HG03571 (cell line): ENCODE results near the gene LYST.
"Not testable (repeated sequence)": the region's sequence is repeated elsewhere in the genome, so short reads cannot be mapped to it uniquely, and the experiment has no call there.

Source experiments
- ATAC-seq: cut with Tn5 transposase; IDR thresholded peaks from one replicate; pipeline ENCODE4 v1.9.1; 2021; ENCODE audit not compliant: unreplicated experiment

Gene LYST

DNA sequence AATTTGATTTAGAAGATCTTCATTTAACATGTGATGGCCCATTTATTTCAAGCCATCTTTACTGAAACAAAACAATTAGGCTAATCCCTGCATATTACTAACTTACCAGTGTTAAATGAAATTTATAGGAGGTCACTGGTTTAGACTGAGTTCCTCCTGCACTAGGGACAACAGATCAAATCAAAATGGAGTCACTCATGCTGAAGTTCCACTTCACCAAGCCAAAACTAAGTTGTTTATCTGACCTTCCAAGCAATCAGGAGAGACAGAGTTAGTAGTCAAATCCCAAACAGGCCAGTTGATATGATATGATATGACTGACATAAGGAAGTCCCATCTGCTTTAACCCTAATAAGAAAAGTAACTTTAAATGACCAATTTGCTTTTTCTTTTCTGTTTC is 4.8 kb downstream of the LYST start:
- ATAC-seq, result no peak

DNA sequence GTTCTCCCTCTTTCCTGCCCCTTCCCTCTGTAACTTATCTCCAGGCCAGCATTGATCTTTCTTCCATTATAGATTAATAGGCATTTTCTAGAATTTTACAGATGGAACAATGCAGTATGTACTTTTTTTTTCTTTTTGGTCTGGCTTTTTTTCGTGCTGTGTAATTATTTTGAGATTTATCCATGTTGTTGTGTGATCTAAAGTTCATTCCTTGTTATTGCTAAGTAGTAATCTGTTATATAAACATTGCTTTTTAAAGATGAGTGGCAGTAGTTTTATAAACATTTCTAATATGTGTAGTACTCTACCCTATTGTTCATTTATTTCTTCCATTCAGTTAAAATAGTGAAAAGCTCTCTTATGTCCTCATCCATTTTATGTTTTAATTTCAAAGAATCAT is 5.9 kb downstream of the LYST start:
- ATAC-seq, result no peak

DNA sequence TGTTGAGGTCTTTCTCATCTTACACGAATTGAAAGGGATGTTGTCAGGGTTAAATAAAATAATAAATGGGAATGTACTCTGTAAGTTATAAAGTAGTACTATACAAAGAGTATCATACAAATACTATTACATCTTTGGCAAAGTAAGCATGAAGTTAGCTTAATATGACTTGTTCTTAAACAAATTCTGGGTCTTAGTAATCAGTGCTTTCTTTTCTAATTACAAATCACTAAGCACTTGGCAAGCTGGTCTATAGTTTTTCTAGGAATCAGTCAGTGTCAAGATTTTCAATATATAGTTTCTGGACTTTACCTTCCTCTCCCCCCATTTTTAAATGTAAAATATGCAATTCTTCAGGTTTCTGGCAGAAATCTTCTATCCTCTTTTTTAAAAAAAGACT is 6.9 kb downstream of the LYST start:
- no peak for ATAC-seq

DNA sequence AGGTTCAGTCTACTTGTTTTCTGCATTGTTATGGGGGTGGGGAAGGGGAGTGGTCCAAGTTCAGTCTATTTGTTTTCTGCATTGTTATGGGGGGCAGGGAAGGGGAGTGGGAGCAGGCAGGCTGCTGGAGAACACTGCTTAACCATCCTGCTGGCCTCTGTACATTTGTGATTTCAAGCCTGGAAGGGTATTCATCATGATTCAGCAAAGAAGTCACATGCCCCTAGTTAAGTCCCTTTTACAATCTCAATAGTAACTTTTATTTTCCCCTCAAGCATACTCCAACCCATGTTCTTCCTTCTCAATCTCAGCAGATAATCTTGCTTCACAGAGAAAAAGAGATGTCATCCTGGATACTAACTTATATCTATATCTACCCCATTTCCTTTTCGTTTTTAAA is 7.9 kb downstream of the LYST start:
- no peak for ATAC-seq

DNA sequence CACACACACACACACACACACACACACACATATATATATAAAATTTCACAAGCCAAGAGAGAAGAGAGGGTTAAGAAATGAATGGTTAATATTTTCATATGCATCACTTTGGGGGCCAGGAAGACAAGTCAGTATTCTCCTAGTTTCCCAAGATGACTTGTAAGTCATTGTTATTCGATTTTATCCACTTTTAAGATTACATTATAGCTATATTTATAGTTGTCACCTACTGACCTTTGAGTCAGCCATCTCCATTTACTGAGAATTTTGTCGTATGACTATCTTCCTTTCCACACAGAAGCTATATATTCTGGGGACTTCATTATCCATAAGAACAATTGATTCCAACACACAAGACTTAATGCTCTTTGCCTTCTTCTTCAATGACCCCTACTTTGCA is 8.9 kb downstream of the LYST start:
- ATAC-seq, result no peak

DNA sequence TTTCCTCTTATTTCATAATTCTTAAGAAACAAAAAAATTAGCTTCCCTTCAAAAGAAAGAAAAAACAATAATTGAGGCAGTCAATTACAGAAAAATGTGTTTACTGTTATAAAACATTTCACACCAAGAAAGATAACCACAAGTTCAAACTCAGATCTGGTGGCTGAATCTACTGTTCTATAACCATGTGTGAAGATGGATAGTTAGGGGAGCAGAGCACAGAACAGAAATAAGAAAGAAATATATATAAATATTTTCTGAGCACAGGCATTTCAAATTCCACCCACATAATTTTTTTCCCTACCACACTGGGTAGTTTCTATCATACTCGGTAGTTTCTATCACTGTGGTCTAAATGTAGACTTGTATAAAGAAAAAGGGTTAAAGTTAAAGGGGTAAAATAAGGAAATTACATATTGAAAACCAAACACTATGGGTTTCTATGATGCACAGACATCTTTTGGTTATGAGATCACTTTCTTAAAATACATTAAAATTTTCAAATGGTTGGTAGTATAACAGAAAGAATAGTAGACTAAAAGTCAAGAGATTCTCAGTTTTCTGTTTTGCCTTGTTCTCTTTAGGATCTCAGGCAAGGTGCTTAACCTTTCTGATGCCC is 10.8 kb downstream of the LYST start:
- no peak for ATAC-seq

DNA sequence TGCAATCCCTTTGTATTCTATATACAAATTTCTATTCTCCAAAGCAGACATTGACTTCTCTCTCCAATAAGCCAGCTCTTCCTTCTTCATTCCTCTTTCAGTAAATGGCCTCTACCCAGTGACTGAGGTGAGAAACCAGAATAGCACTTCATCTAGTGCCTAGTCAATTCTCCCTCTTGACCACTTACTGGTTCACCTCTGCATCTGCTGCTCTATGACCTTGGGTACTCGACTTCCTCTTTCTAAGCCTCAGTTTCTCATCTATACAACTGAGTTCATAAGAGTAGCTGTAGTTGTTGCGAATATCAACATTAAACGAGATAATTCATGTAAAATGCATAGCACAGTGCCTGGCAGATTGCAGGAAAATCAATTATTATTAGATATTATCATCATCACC is 12.4 kb downstream of the LYST start:
- no peak for ATAC-seq

DNA sequence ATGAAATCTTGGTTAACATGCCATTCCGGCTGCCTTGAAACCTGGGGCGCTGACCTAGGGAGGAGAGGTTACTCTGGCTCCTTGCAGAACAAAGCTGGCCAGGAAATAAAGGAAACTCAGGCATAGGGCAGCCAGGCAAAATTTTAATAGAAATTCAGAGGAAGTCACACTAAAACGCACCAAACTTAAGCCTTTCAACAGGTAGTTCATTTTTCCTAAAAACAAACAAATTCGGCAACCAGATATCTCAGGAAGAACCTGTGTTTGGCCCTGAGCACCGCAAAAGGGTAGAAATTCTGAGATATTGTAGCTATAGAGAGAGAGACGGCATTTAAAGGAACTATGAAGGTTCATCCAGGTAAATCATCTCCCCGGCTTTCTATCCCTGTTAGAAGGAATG is 13.1 kb downstream of the LYST start:
- ATAC-seq, result no peak

DNA sequence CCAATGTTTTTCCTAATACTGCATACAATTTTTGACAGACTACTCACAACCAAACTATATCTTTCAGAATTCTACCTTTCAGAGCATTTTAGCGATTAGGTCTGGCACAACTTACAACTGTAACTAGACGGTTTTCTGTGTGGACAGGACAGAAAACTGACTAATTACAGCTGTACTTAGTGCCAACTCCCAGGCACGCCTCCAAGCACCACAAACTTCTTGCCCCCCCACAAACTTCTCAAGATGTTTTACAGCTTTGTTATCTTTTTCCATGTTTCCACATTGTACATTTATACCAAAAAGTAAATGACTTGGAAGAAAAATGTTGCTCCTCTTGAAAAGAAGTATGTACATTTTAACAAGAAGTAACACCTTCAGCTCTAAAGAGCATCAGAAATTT is 13.8 kb downstream of the LYST start:
- no peak for ATAC-seq

DNA sequence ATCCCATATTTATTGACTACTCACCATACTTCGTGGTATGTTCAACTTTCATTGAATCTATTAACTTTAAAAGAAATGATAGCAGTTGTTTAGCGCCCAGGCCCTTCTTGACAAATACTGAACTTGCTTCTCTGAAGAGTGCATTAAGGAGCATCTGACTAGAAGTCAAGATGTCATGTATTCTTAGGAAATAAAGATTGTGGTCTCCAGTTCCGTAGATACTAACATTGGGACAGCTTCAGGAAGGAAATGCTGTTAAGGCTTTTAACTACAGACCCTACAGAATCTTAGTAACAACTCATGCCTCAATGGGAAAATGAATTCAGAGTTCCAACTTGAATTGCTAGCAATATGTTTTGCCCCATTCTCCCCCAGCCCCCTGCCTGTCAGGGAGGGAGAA is 14.8 kb downstream of the LYST start:
- ATAC-seq, result no peak

DNA sequence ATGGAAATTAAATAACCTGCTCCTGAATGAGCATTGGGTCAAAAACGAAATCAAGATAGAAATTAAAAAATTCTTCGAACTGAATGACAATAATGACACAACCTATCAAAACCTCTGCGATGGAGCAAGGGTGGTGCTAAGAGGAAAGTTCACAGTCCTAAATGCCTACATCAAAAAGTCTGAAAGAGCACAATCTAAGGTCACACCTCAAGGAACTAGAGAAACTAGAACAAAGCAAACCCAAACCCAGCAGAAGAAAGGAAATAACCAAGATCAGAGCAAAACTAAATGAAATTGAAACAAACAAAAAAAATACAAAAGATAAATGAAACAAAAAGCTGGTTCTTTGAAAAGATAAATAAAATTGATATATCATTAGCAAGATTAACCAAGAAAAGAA is 18.5 kb downstream of the LYST start:
- not testable (repeated sequence) for ATAC-seq

DNA sequence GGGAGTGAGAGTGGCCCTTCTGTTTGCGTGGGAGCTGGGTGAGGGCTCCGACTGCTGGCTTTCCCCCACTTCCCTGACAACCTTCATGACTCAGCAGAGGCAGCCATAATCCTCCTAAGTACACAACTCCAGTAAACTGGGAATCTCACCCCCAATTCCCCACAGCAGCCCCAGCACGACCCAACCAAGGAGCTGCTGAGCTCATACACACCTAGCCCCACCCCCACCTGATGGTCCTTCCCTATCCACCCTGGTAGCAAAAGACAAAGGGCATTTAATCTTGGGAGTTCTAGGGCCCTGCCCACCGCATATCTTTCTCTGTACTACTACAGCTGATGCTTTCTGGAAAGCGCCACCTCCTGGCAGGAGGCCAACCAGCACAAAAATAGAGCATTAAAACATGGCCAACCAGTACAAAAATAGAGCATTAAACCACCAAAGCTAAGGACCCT is 21.0 kb downstream of the LYST start:
- ATAC-seq, result not testable (repeated sequence)

DNA sequence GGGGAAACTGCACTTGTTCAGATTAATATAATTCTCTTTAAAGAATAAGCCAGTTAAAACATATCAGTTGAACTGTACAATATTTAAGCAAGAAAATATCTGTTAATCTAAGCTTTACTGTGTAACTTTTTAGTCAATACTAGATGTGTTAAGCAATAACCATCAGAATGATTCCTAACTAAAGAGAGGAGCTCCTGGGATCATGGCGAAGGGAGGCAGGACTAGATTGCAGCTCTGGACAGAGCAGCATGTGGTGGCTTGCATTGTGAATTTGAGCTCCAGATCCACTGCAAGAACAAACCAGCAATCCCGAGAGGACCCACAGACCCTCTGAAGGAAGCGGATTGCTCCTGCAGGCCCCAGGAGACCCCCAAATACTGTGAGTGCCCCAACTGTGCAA is 21.9 kb downstream of the LYST start:
- no peak for ATAC-seq

DNA sequence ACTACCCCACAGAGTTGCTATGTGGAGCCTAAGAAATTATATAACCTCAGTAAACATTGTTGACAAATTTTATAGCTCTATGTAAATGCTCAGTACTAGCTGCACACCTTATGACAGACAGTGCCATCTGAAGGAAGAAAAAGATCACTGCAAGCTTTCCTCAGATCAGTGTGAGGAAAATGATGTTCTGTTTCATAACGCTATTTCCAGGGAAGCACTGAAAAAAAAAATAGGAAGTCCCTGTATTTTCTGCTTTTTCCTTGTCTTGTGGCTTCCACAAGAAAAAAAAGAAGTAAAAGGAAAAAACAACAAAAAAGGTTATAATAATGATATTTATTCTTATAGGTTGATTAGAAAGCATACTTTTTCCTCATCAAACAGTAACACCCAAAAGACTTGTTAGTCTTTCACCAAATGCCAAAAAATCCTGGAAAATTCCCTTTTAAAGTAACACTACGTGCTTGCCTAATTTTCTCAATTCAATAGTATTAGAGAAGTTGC is 23.2 kb downstream of the LYST start:
- ATAC-seq, result no peak

DNA sequence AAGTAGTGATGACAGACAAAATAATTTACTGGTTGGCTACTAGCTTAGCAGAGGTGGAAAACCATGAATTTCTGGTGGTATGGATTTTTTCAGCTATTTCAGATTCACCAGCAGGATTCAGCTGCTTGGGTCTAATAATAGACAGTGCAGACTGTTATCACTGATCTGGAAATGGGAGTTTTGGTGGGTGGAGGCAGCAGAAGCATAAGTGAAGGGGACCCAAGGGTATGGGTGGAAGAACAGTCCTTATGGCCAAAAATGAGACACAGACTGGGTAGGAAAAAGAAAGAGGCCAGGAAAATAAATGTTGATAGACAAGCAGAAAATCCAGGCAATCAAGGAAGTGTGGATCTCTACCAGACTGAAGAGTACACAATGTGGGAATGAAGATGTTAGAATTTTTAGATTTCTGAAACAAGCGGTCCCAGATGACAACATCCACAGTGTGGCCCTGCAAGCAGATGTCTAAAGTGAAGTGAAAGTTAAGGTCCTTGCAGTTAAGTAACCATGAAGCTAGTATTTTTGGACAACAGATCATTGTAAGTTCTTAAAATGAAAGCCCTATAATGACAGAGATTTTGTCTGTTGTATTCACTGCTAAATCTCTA is 24.7 kb downstream of the LYST start:
- ATAC-seq, result peak; percentile 77

DNA sequence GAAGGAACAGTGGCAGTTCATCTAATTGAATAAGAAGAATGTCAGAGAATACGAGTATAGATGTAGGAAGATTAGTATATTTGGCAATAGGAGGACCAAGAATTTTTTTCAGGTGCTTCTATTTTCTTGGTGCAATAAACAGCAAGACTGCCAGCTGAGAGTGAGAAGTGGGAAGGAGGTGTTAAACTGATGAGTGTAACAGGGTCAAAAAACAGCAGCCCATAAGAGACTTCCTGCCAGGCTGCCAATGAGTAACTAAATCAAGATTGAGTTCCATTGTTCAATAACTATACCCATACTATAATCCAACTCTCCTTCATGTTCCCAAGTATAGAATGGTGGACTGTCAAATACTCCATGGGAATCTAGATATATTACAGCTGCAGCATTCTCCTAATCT is 28.7 kb downstream of the LYST start:
- no peak for ATAC-seq

DNA sequence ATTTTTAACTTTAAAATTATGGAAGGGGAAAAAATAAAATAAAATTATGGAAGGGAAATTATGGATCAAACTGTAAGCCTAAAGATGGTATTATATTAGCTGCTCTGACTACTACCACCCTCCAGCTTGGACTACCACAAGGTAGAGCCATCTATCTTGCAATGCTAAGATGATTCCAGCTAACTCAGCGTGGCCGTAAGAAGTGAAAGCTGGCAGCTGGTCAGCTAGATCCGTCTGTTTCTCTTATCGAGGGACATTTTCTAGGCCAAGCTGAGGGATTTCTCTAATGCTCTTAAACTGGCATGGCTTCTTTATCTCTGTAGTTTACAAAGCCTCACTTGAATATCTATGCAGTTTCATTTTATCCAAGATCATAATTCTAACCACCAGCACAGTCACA is 31.5 kb downstream of the LYST start:
- no peak for ATAC-seq

DNA sequence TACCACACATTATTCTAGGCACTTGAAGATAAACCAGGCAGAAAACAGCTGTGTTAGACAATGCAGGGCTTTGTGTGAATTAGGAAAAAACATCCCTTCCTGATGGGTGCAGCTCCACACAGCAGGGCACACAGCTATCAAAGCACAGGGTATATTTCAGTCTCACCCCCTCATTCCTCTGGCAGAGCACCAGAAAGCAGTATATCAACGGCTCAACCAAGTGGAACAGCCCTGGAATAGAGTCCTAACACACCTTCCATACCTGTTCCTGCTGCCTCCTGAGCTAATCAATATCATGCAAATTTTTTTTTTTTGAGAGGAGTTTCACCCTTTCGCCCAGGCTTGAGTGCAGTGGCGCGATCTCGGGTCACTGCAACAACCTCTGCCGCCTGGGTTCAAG is 32.1 kb downstream of the LYST start:
- ATAC-seq, result no peak

DNA sequence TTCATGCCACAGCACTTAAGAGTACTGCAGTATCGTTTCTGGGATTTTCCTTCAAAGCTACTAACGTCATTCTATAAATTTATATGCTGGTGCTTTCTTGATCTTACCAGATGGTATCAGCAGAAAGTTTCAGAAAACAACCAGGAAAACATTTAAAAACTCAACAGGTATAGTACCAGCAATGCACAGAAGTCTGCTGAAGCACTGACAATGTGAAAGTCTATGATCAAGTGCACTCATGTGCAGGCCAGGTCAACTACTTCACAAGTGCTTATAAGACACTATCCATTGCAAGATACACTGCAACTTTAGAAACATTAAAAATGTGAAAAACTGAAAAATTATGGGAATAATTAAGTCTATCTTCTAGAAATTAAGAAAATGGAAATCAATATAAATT is 34.7 kb downstream of the LYST start:
- ATAC-seq, result no peak

DNA sequence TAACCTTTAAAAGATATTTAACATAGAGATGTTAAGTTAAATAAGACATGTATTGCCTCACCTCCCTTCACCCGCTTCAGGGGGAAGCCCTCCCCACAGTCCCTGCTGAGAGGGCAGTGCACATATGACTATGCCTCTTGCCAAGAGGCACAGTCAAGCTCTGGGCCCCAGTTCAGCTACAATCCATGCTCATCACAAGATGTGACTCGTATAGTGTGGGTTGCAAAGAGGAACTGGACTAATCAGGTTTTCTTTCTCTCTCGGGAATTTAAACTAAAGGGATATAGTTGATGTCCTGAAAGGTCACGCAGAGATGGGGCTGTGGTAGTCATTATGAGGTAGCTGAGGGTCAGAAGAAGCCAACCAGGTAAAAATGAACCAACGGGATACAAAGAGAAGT is 35.6 kb downstream of the LYST start:
- peak; percentile 89 for ATAC-seq

DNA sequence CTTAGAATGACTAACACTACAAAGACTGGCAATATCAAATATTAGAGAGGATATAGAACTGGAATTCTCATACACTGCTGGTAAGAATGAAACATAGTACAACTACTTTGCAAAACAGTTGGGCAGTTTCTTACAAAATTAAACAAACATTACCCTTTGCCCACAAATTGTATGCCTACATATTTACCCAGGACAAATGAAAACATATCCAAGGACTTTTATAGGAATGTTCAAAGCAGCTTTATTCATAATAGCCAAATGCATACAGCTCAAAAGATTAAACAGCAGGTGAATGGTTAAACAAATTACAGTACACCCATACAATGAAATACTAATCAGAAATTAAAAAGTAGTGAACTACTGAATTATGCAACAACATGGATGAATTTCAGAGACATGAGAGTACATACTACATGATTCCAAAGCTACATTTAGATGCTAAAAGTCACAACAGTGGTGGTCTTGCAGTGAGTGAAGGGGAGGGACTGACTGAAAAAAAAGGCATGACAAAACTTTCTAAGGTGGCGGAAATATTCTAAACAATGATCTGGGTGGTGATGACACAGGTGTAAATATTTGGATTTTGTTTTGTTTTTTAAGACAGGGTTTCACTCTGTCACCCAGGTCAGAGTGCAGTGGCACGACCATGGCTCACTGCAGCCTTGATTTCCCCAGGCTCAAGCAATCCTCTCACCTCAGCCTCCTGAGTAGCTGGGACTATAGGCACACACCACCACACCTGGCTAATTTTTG is 40.4 kb downstream of the LYST start:
- no peak for ATAC-seq

DNA sequence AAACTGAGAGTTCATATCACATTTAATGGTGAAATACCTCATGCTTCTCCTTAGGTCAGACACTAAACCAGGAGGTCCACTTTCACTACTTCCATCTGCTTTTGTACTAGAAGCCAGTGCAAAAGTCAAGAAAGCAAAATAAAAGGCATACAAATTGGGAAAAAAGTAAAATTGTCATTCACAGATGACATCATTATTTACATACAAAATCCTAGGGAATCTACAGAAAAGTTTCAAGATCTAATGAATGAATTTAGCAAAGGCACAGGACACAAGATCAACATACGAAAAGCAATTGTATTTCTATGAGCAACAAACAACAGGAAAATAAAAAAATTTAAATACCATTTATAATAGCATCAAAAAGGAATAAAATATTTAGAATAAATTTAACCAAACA is 41.5 kb downstream of the LYST start:
- ATAC-seq, result no peak
